GM18520 (cell line): ENCODE data around the gene ERVMER34-1.

Experiments
- ATAC-seq: cut with Tn5 transposase; IDR thresholded peaks from one replicate; pipeline ENCODE4 v1.9.1; 2021; ENCODE audit not compliant: unreplicated experiment

ERVMER34-1 gene

GRCh38 chr4:52721968-52722815, 29.0 kb downstream of the ERVMER34-1 start:
- ATAC-seq: peak; percentile 90

- ATAC-seq: no peak
Measured at GRCh38 chr4:52718123-52718522, 33.1 kb downstream of the ERVMER34-1 start.

- no peak for ATAC-seq
Measured at GRCh38 chr4:52716364-52717151, 34.7 kb downstream of the ERVMER34-1 start.

- ATAC-seq: peak; percentile 13
Measured at GRCh38 chr4:52715914-52716313, 35.3 kb downstream of the ERVMER34-1 start.

GRCh38 chr4:52715255-52715897, 35.8 kb downstream of the ERVMER34-1 start:
- ATAC-seq: no peak

GRCh38 chr4:52714597-52715254, 36.5 kb downstream of the ERVMER34-1 start:
- ATAC-seq: no peak

- ATAC-seq: no peak
Measured at GRCh38 chr4:52713456-52713937, 37.7 kb downstream of the ERVMER34-1 start.

- peak; percentile 77 for ATAC-seq
Measured at GRCh38 chr4:52712251-52713130, 38.7 kb downstream of the ERVMER34-1 start.

- peak; percentile 0 for ATAC-seq
Measured at GRCh38 chr4:52711834-52712250, 39.4 kb downstream of the ERVMER34-1 start.

DNA sequence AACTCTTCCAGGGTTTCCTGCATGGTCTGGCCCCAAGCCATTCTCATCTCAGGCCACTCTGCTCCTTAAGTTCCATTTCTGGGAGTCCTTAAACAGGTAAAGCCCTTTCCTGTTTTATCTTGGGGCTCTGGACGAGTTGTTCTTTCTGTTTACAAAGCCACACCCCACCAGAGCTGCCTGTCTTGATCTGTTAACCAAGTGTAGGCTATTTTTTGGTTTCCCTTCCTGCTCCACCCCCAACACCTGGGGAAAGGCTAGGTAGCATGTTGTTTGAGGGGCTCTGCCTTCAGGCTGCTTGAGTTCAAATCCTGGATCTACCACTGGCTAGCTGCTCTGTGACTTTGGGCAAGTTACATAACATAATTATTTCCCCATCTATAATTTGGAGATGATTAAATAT, 40.0 kb downstream of the ERVMER34-1 start:
- ATAC-seq: no peak

DNA sequence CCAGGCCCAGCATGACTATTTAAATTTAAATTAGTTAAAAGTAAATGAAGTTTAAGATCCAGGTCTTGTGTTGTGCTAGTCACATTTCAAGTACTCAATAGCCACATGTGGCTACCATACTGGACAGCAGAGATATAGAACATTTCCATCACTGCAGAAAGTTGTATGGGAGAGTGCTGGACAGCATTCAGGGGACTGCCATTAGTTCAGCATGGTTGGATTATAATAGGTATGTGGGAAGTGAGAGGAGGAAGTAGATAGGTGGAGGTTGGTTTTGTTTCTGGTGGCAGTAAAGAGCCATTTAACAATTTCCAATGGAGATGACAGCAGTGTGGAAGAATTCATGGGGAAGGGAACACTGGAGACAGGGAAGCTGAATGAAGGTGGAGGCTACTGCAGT, 42.1 kb downstream of the ERVMER34-1 start:
- ATAC-seq: no peak

DNA sequence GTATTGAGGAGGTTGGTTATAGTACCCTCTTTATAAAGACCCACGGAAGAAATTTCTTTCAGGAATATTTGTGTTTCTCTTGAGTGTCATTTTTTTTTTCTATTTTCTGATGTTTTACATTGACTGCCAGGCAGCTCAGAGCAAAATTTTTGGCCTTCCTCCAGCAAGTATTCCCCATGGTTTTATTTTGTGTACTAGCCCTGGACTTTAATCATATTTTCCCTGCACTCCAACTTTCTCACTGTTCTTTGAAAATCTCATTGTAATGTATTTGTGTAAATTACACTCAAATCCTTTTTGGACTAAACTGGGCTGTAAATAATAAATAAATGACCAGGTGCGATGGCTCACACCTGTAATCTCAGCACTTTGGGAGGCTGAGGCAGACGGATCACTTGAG, 46.6 kb downstream of the ERVMER34-1 start:
- no peak for ATAC-seq

- ATAC-seq: no peak
Measured at GRCh38 chr4:52704133-52704532, 47.1 kb downstream of the ERVMER34-1 start.

- ATAC-seq: peak; percentile 93
Measured at GRCh38 chr4:52701207-52701606, 50.0 kb downstream of the ERVMER34-1 start.

GRCh38 chr4:52694936-52695335, 56.3 kb downstream of the ERVMER34-1 start:
- no peak for ATAC-seq

GRCh38 chr4:52693492-52693891, 57.7 kb downstream of the ERVMER34-1 start:
- ATAC-seq: no peak
